Loucy (cell line): ENCODE data around the gene HIC1.

ENCODE experiments used
- H2AFZ ChIP-seq: fragments of 200-600 bp; sonication (generic); 2 replicates; pipeline ENCODE4 v1.6.0; 2016; ENCODE audit warnings: antibody characterized with exemption, mild to moderate bottlenecking, low read length, moderate library complexity
- H3F3A ChIP-seq: fragments of 200-600 bp; 2 replicates; pipeline ENCODE4 v1.6.0; 2016; ENCODE audit warnings: antibody characterized with exemption, low read depth, mild to moderate bottlenecking
- H3K27me3 ChIP-seq: fragments of 200-600 bp; sonication (generic); 2 replicates; pipeline ENCODE4 v1.6.1; 2014; ENCODE audit warnings: low read length, mild to moderate bottlenecking; ENCODE audit not compliant: insufficient read depth, poor library complexity, severe bottlenecking
- H3K36me3 ChIP-seq: fragments of 200-600 bp; sonication (generic); 2 replicates; pipeline ENCODE4 v1.6.1; 2016; ENCODE audit warnings: low read length; ENCODE audit not compliant: insufficient read depth
- H3K4me1 ChIP-seq: fragments of 200-600 bp; sonication (generic); 2 replicates; pipeline ENCODE4 v1.5.1; 2014; ENCODE audit warnings: low read length, mild to moderate bottlenecking; ENCODE audit not compliant: insufficient read depth, poor library complexity, severe bottlenecking
- H3K4me2 ChIP-seq: fragments of 200-600 bp; sonication (generic); 2 replicates; pipeline ENCODE4 v1.6.0; 2014; ENCODE audit warnings: antibody characterized with exemption, low read length, low read depth, mild to moderate bottlenecking; ENCODE audit not compliant: poor library complexity, severe bottlenecking
- H3K4me3 ChIP-seq: fragments of 200-600 bp; sonication (generic); 2 replicates; pipeline ENCODE4 v1.5.1; 2014; ENCODE audit warnings: low read length, mild to moderate bottlenecking, mixed read lengths; ENCODE audit not compliant: poor library complexity, severe bottlenecking
- H3K79me2 ChIP-seq: fragments of 200-600 bp; sonication (generic); 2 replicates; pipeline ENCODE4 v1.6.1; 2014; ENCODE audit warnings: low read length; ENCODE audit not compliant: insufficient read depth
- H3K9ac ChIP-seq: fragments of 200-600 bp; sonication (generic); 2 replicates; pipeline ENCODE4 v1.6.0; 2014; ENCODE audit warnings: mild to moderate bottlenecking, low read depth, low read length, moderate library complexity; ENCODE audit not compliant: poor library complexity, severe bottlenecking
- H3K9me2 ChIP-seq: fragments of 200-600 bp; sonication (generic); replicated peaks from 2 replicates; pipeline ENCODE4 v1.6.1; 2016; ENCODE audit warnings: low read depth, low read length, mixed read lengths
- H3K9me3 ChIP-seq: fragments of 200-600 bp; sonication (generic); 2 replicates; pipeline ENCODE4 v1.6.1; 2014; ENCODE audit warnings: mild to moderate bottlenecking, antibody characterized with exemption, low read length, low read depth; ENCODE audit not compliant: insufficient read depth
- H4K20me1 ChIP-seq: fragments of 200-600 bp; sonication (generic); 2 replicates; pipeline ENCODE4 v1.6.0; 2014; ENCODE audit warnings: antibody characterized with exemption, low read length, mild to moderate bottlenecking; ENCODE audit not compliant: insufficient read depth, poor library complexity, severe bottlenecking
- CTCF ChIP-seq: fragments of 200-600 bp; sonication (generic); conservative IDR thresholded peaks from 2 replicates; pipeline ENCODE4 v1.5.1; 2014; ENCODE audit warnings: mild to moderate bottlenecking, antibody characterized with exemption, low read length
- EZH2phosphoT487 ChIP-seq: fragments of 200-600 bp; IDR thresholded peaks from 2 replicates; pipeline ENCODE4 v1.6.1; 2018; ENCODE audit warnings: antibody characterized with exemption, mild to moderate bottlenecking, moderate library complexity, borderline replicate concordance

HIC1 gene

DNA sequence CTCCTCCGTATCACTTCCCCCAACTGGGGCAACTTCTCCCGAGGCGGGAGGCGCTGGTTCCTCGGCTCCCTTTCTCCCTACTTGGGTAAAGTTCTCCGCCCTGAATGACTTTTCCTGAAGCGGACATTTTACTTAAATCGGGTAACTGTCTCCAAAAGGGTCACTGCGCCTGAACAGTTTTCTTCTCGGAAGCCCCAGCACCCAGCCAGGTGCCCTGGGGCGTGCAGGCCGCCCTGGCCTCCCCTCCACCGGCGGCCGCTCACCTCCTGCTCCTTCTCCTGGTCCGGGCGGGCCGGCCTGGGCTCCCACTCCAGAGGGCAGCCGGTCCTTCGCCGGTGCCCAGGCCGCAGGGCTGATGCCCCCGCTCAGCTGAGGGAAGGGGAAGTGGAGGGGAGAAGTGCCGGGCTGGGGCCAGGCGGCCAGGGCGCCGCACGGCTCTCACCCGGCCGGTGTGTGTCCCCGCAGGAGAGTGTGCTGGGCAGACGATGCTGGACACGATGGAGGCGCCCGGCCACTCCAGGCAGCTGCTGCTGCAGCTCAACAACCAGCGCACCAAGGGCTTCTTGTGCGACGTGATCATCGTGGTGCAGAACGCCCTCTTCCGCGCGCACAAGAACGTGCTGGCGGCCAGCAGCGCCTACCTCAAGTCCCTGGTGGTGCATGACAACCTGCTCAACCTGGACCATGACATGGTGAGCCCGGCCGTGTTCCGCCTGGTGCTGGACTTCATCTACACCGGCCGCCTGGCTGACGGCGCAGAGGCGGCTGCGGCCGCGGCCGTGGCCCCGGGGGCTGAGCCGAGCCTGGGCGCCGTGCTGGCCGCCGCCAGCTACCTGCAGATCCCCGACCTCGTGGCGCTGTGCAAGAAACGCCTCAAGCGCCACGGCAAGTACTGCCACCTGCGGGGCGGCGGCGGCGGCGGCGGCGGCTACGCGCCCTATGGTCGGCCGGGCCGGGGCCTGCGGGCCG, 1.6 kb downstream of the HIC1 start:
- Histone ChIP-seq H3K9ac (no peak overlapping the region), H3F3A (no peaks in the 10 kb centered on the region), H3K4me1 (peaks cover 15% of the 10 kb centered on the region), H4K20me1 (peaks cover 6% of the 10 kb centered on the region), H3K4me3 (no peak overlapping the region), H3K4me2 (no peak overlapping the region), H3K27me3 (no peaks in the 10 kb centered on the region), H2AFZ (no peak overlapping the region), H3K9me3 (no peaks in the 10 kb centered on the region), H3K79me2 (no peaks in the 10 kb centered on the region), H3K9me2 (no peaks in the 10 kb centered on the region), H3K36me3 (peaks cover 16% of the 10 kb centered on the region; the same call in 1 of the 2 replicates)
- TF ChIP-seq CTCF (no peak), EZH2phosphoT487 (no peak)

GRCh38 chr17:2057175-2057759, 2.4 kb downstream of the HIC1 start:
- Histone ChIP-seq H3K27me3 (no peaks in the 10 kb centered on the region), H3F3A (no peaks in the 10 kb centered on the region), H3K9me2 (no peaks in the 10 kb centered on the region), H3K9ac (no peak overlapping the region), H2AFZ (no peak overlapping the region), H3K79me2 (no peaks in the 10 kb centered on the region), H3K4me2 (no peak overlapping the region), H3K9me3 (no peaks in the 10 kb centered on the region), H3K4me1 (peaks cover 15% of the 10 kb centered on the region), H3K4me3 (no peak overlapping the region), H3K36me3 (peaks cover 24% of the 10 kb centered on the region; the same call in 1 of the 2 replicates), H4K20me1 (peaks cover 6% of the 10 kb centered on the region)
- TF ChIP-seq CTCF = no peak
- no peak for TF ChIP-seq EZH2phosphoT487

DNA sequence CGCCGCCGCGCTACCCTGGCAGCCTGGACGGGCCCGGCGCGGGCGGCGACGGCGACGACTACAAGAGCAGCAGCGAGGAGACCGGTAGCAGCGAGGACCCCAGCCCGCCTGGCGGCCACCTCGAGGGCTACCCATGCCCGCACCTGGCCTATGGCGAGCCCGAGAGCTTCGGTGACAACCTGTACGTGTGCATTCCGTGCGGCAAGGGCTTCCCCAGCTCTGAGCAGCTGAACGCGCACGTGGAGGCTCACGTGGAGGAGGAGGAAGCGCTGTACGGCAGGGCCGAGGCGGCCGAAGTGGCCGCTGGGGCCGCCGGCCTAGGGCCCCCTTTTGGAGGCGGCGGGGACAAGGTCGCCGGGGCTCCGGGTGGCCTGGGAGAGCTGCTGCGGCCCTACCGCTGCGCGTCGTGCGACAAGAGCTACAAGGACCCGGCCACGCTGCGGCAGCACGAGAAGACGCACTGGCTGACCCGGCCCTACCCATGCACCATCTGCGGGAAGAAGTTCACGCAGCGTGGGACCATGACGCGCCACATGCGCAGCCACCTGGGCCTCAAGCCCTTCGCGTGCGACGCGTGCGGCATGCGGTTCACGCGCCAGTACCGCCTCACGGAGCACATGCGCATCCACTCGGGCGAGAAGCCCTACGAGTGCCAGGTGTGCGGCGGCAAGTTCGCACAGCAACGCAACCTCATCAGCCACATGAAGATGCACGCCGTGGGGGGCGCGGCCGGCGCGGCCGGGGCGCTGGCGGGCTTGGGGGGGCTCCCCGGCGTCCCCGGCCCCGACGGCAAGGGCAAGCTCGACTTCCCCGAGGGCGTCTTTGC, 3.1 kb downstream of the HIC1 start:
- Histone ChIP-seq H3K4me3 (no peak overlapping the region), H3K4me1 (peaks cover 15% of the 10 kb centered on the region), H3K9me3 (no peaks in the 10 kb centered on the region), H3K79me2 (no peaks in the 10 kb centered on the region), H3F3A (no peaks in the 10 kb centered on the region), H4K20me1 (peaks cover 6% of the 10 kb centered on the region), H2AFZ (no peak overlapping the region), H3K4me2 (no peak overlapping the region), H3K27me3 (no peaks in the 10 kb centered on the region), H3K9me2 (no peaks in the 10 kb centered on the region), H3K9ac (no peak overlapping the region), H3K36me3 (peaks cover 31% of the 10 kb centered on the region; the same call in 1 of the 2 replicates)
- TF ChIP-seq EZH2phosphoT487 = no peak
- TF ChIP-seq CTCF = no peak
